Activated CD4-positive, alpha-beta T cell treated with anti-CD3 and anti-CD28 coated beads for 1 hour (primary cell): ENCODE results near the gene TRIM39.
"Not testable (repeated sequence)": the region's sequence is repeated elsewhere in the genome, so short reads cannot be mapped to it uniquely, and the experiment has no call there.

ENCODE experiments used
- DNase-seq: peaks from one replicate; pipeline ENCODE4 v3.0.0-alpha.2; 2020

Gene TRIM39

GRCh38 chr6:30369280-30369679, 42.6 kb downstream of the TRIM39 start:
- not testable (repeated sequence) for DNase-seq

- DNase-seq = no peak
Measured at GRCh38 chr6:30378290-30378937, 51.7 kb downstream of the TRIM39 start.

GRCh38 chr6:30380464-30380863, 53.7 kb downstream of the TRIM39 start:
- DNase-seq = no peak

- no peak for DNase-seq
Measured at GRCh38 chr6:30386166-30386565, 59.4 kb downstream of the TRIM39 start.

GRCh38 chr6:30391240-30391639, 64.5 kb downstream of the TRIM39 start:
- DNase-seq = no peak
